PC-3 (cell line): Measurements from ENCODE around the gene HAO2. TPM values are rescaled to one million over a fixed set of nuclear protein-coding genes. Genes with fewer than 3 reads are reported as not detected.

Experiments used
- ATAC-seq: fragments of 200-7000 bp; cut with Tn5 transposase; 2 replicates; pipeline ENCODE4 v1.9.1; 2020; ENCODE audit warnings: mild to moderate bottlenecking, moderate library complexity
- BruUV-seq: library from RNA; stranded (reverse); fragments of 400-500 nt; replicated peaks from 2 replicates; lab custom pipeline; 2021; lab: Mats Ljungman, UMichigan
- CTCF ChIA-PET: fragments of 300-600 bp; sonication (Branson Sonifier 250); formaldehyde crosslinking; loops from one replicate; lab custom pipeline; 2022; ENCODE audit warnings: antibody characterized with exemption; lab: Charles Lee
- POLR2A ChIA-PET: fragments of 300-600 bp; sonication (Branson Sonifier 250); formaldehyde crosslinking; loops from one replicate; lab custom pipeline; 2022; ENCODE audit warnings: antibody characterized with exemption; ENCODE audit not compliant: unreplicated experiment; lab: Charles Lee
- DNase-seq: peaks from one replicate; pipeline ENCODE4 v3.0.0-alpha.2; 2015
- H2AFZ ChIP-seq: fragments of 300-600 bp; sonication (generic); 2 replicates; pipeline ENCODE4 v1.6.0; 2016; ENCODE audit warnings: antibody characterized with exemption, low read length
- H3F3A ChIP-seq: fragments of 300-600 bp; sonication (generic); one replicate; pipeline ENCODE4 v1.6.0; 2017; ENCODE audit warnings: antibody characterized with exemption, low read length, control low read depth, mild to moderate bottlenecking; ENCODE audit not compliant: unreplicated experiment
- H3K27ac ChIP-seq: fragments of 300-600 bp; sonication (generic); 2 replicates; pipeline ENCODE4 v1.5.1; 2016; ENCODE audit warnings: mild to moderate bottlenecking, low read length
- H3K27me3 ChIP-seq: fragments of 300-600 bp; sonication (generic); 2 replicates; pipeline ENCODE4 v1.6.1; 2016; ENCODE audit warnings: low read length, mixed read lengths
- H3K36me3 ChIP-seq: fragments of 300-600 bp; sonication (generic); 2 replicates; pipeline ENCODE4 v1.6.1; 2016; ENCODE audit warnings: low read depth, mixed run types, low read length, mixed read lengths
- H3K4me1 ChIP-seq: fragments of 300-600 bp; sonication (generic); 2 replicates; pipeline ENCODE4 v1.5.1; 2016; ENCODE audit warnings: low read length; ENCODE audit not compliant: insufficient read depth
- H3K4me2 ChIP-seq: fragments of 300-600 bp; sonication (generic); 2 replicates; pipeline ENCODE4 v1.6.0; 2016; ENCODE audit warnings: low read length
- H3K4me3 ChIP-seq: fragments of 300-600 bp; sonication (generic); 2 replicates; pipeline ENCODE4 v1.5.1; 2016; ENCODE audit warnings: mild to moderate bottlenecking, low read length, mixed read lengths
- H3K79me2 ChIP-seq: fragments of 300-600 bp; sonication (generic); 2 replicates; pipeline ENCODE4 v1.6.1; 2017; ENCODE audit warnings: low read length, mixed read lengths
- H3K9ac ChIP-seq: fragments of 300-600 bp; sonication (generic); 2 replicates; pipeline ENCODE4 v1.6.0; 2016; ENCODE audit warnings: mild to moderate bottlenecking, low read length
- H3K9me2 ChIP-seq: fragments of 300-600 bp; sonication (generic); replicated peaks from 2 replicates; pipeline ENCODE4 v1.6.1; 2016; ENCODE audit warnings: mixed run types, low read length, mixed read lengths
- H3K9me3 ChIP-seq: fragments of 300-600 bp; sonication (generic); 2 replicates; pipeline ENCODE4 v1.6.1; 2016; ENCODE audit warnings: low read length, mixed read lengths
- H4K20me1 ChIP-seq: fragments of 300-600 bp; sonication (generic); 2 replicates; pipeline ENCODE4 v1.6.1; 2016; ENCODE audit warnings: low read length, mixed read lengths
- EZH2 ChIP-seq: fragments of 300-600 bp; sonication (generic); IDR thresholded peaks from one replicate; pipeline ENCODE4 v1.6.1; 2017; ENCODE audit warnings: antibody characterized with exemption, mild to moderate bottlenecking, low read length; ENCODE audit not compliant: unreplicated experiment
- EZH2phosphoT487 ChIP-seq: fragments of 300-600 bp; sonication (generic); IDR thresholded peaks from 2 replicates; pipeline ENCODE4 v1.6.1; 2018; ENCODE audit warnings: mild to moderate bottlenecking, antibody characterized with exemption, low read length, borderline replicate concordance
- intact Hi-C: fragments of 100-400 bp; cut with micrococcal nuclease; formaldehyde crosslinking; loops from 2 replicates; pipeline ENCODE4 v1.9.0; 2023
- total RNA-seq: library from RNA; depleted of rRNA; stranded (reverse); fragments of >200 nt; gene quantifications from 2 replicates; pipeline ENCODE4 v1.2.3, GENCODE V29; 2014
- TF ChIP-seq, protein P1 (sequence below): fragments of 300-600 bp; sonication (generic); conservative IDR thresholded peaks from 2 replicates; pipeline ENCODE4 v1.5.1; 2017; ENCODE audit warnings: antibody characterized with exemption, low read depth, mild to moderate bottlenecking, low read length

HAO2 gene
- total RNA-seq, 1 experiment from 2014 or later: not detected

DNA sequence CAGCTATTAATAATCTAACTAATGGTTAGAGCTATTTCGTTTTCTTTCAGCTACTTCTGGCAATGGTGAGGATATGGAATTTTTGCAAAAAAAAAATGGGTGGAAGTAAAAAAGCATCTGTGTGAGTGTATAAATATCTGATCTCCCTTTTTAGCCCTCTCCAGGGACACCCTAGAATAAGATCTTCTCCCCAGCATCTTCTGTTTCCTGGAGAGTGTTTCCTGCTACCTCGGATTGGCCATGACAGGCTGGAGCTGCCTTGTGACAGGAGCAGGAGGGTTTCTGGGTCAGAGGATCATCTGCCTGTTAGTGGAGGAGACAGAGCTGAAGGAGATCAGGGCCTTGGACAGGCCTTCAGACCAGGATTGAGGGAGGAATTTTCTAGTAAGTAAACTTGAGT, 70.2 kb downstream of the HAO2 start:
- CTCF ChIA-PET: no interaction called here

DNA sequence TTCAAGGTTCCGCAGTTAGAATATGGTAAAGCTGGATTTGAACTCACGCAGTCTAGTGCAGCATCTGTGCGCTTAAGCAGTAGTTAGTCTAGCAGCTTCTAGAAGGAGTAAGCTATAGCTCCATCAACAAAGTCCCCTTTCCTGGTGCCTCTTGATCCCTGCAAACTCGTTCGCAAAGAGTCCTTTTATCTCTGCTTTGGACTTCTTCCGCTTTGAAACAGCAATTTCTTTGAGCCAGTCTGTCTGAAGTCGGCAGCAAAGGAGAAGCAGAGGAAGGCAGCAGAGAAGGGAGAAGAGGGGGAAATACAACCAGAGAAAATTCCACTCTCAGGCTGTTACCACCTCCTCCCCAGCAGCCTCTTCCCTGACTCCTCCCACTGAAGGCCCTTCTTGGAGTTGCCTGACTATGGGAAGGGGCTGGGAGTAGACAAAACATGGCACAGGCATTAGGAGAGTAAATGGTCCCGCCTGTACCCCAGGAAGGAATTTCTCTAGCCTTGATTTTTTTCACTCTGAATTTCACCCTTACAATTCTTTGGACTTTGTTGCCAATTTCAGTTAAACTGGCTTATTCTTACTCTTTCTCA, 72.2 kb downstream of the HAO2 start:
- no peaks in the 10 kb centered on the region for H3K9me2 ChIP-seq
- no peak overlapping the region for H3K27ac ChIP-seq
- no peaks in the 10 kb centered on the region for H4K20me1 ChIP-seq
- H2AFZ ChIP-seq: no peak overlapping the region
- no peaks in the 10 kb centered on the region for H3F3A ChIP-seq
- no peaks in the 10 kb centered on the region for H3K9me3 ChIP-seq
- no peaks in the 10 kb centered on the region for H3K36me3 ChIP-seq
- H3K79me2 ChIP-seq: no peaks in the 10 kb centered on the region
- BruUV-seq: no TSS peak
- no peak overlapping the region for H3K9ac ChIP-seq
- ChIA-PET CTCF (no interaction called here), POLR2A (no interaction called here)
- no peak overlapping the region for H3K4me3 ChIP-seq
- peaks cover 25% of the 10 kb centered on the region for H3K27me3 ChIP-seq
- intact Hi-C loops: no loop called here
- DNase-seq: no peak
- TF ChIP-seq EZH2: no peak
- TF ChIP-seq EZH2phosphoT487: no peak
- TF ChIP-seq, protein P1, sequence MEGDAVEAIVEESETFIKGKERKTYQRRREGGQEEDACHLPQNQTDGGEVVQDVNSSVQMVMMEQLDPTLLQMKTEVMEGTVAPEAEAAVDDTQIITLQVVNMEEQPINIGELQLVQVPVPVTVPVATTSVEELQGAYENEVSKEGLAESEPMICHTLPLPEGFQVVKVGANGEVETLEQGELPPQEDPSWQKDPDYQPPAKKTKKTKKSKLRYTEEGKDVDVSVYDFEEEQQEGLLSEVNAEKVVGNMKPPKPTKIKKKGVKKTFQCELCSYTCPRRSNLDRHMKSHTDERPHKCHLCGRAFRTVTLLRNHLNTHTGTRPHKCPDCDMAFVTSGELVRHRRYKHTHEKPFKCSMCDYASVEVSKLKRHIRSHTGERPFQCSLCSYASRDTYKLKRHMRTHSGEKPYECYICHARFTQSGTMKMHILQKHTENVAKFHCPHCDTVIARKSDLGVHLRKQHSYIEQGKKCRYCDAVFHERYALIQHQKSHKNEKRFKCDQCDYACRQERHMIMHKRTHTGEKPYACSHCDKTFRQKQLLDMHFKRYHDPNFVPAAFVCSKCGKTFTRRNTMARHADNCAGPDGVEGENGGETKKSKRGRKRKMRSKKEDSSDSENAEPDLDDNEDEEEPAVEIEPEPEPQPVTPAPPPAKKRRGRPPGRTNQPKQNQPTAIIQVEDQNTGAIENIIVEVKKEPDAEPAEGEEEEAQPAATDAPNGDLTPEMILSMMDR: no peak
- H3K4me1 ChIP-seq: 0 out of 2 replicates have a peak, but pooled peaks cover 4% of the 10 kb centered on the region
- no peak overlapping the region for H3K4me2 ChIP-seq
- ATAC-seq: no peak

More for the DNA sequence above, 70.2 kb downstream of the HAO2 start:
- Histone ChIP-seq H2AFZ (no peak overlapping the region), H3K27ac (no peak overlapping the region), H3K9ac (no peak overlapping the region), H3K36me3 (no peaks in the 10 kb centered on the region), H3K4me3 (no peak overlapping the region), H3K4me1 (peaks cover 12% of the 10 kb centered on the region; the same call in 1 of the 2 replicates), H3K4me2 (no peak overlapping the region), H3K9me3 (no peaks in the 10 kb centered on the region), H4K20me1 (no peaks in the 10 kb centered on the region), H3F3A (no peaks in the 10 kb centered on the region), H3K79me2 (no peaks in the 10 kb centered on the region), H3K27me3 (peaks cover 25% of the 10 kb centered on the region), H3K9me2 (no peaks in the 10 kb centered on the region)
- POLR2A ChIA-PET: no interaction called here
- TF ChIP-seq, protein P1: no peak
- TF ChIP-seq EZH2phosphoT487 (no peak), EZH2 (no peak)
- intact Hi-C loops: no loop called here
- no TSS peak for BruUV-seq
- no peak for ATAC-seq
- no peak for DNase-seq

DNA sequence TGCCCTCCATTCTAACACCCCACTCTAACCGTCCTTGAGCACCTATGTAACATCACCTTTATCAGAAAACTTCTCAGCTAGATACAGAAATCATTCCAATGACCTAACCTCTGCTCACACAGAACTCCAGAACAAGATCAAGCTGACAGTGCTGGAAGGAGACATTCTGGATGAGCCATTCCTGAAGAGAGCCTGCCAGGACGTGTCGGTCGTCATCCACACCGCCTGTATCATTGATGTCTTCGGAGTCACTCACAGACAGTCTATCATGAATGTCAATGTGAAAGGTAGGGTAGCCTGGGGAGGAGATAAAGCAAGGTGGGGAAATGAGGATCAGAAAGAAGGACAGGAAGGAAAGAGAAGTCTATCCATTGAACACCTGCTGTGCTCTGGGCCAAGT, 74.2 kb downstream of the HAO2 start:
- Histone ChIP-seq H4K20me1 (no peaks in the 10 kb centered on the region), H3K79me2 (no peaks in the 10 kb centered on the region), H3F3A (no peaks in the 10 kb centered on the region), H3K36me3 (no peaks in the 10 kb centered on the region), H3K4me1 (0 out of 2 replicates have a peak, but pooled peaks cover 4% of the 10 kb centered on the region), H3K9ac (no peak overlapping the region), H3K27me3 (peaks cover 25% of the 10 kb centered on the region), H3K4me3 (no peak overlapping the region), H3K4me2 (no peak overlapping the region), H3K9me3 (no peaks in the 10 kb centered on the region), H3K27ac (no peak overlapping the region), H2AFZ (no peak overlapping the region), H3K9me2 (no peaks in the 10 kb centered on the region)
- BruUV-seq: no TSS peak
- ChIA-PET POLR2A (no interaction called here), CTCF (no interaction called here)
- ATAC-seq (no peak), DNase-seq (no peak)
- intact Hi-C loops: no loop called here
- TF ChIP-seq EZH2phosphoT487 (no peak), EZH2 (no peak)
- TF ChIP-seq, protein P1: no peak
